ENCODE measurements around the gene OTUB1.

The OTUB1 gene

DNA sequence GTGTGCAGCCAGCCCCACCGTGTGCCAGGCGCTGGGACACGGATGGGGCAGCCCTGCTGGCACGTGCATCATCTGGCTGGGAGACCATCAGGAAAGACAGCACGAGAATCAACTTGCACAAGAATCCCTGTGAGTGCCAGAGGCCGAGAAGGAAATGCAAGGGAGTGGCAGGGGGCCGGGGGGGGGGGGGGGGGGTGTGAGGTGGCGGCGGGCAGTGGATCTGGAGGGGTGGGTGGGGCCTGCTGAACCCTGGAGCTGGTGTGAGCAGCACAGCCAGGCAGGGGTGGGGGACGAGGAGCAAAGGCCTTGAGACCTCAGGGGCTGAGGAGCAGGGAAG, 35.5 kb downstream of the OTUB1 start:
- Histone ChIP-seq H3K4me1 (ENCODE audit: control extremely low read depth in 1 of 4, control insufficient read depth in 4 of 4, insufficient read depth in 4 of 4, low read length in 3 of 4) (peaks cover 0 to 1% (median 0%) of the 10 kb centered on the region in 4 experiments), H3K27me3 (replicated peaks in 2 of 5; ENCODE audit: control insufficient read depth in 4 of 5, insufficient read depth in 5 of 5, low read length in 4 of 5) (no peaks in the 10 kb centered on the region), H3K9me3 (ENCODE audit: control extremely low read depth in 1 of 5, control insufficient read depth in 4 of 5, insufficient read depth in 2 of 5, low read depth in 1 of 5, low read length in 4 of 5) (no peaks in the 10 kb centered on the region), H3K36me3 (ENCODE audit: control insufficient read depth in 4 of 4, insufficient read depth in 4 of 4, low read length in 3 of 4) (no peaks in the 10 kb centered on the region), H3K27ac (ENCODE audit: insufficient read depth in 1 of 2, low read depth in 1 of 2, low read length in 2 of 2, poor library complexity in 1 of 2, severe bottlenecking in 2 of 2) (no peak overlapping the region), H3K4me3 (ENCODE audit: control insufficient read depth in 1 of 7, extremely low read depth in 1 of 7, insufficient read depth in 4 of 7, low read depth in 2 of 7, low read length in 6 of 7) (no peak overlapping the region)
- DNase-seq = no peak
- 86% methylated on average over 1 of the region's 10 CpGs for WGBS (ENCODE audit: insufficient coverage)
- ChIA-PET CTCF (no interaction called here), POLR2A (no interaction called here)

DNA sequence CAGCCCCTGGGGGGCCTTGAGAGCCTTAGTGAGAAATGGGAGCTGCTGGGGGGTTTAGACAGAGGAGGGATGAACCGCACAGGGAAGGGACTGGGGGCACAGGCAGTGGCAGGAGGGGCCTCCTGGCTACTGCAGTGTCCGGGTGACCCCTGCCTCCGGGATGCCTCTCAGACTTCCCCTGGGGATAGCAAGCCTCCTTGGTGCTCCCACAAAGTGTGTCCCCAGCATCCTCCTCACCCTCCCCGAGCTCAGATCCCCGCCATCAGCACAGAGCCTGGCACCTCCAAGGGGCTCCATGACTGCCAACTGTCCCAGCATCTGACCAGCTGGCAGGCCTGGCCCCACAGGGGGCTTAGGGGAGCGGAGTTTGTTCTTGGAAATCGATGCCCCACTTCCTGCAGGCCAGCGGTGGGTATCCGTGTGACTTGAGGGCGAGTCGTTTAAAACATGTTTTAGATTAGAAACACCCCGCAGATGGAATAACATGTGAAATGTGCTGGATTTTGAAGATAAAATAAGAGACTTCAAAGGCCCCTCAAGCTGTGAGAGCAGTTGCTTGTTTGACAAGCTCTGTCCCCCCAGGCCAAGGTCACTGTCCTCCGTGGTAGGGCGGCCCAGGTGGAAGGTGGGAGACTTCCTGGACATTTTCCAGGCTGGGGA, 36.0 kb downstream of the OTUB1 start:
- no peak overlapping the region for H3K4me3 ChIP-seq (ENCODE audit: control insufficient read depth in 1 of 7, extremely low read depth in 1 of 7, insufficient read depth in 4 of 7, low read depth in 2 of 7, low read length in 6 of 7)
- H3K36me3 ChIP-seq (ENCODE audit: control insufficient read depth in 4 of 4, insufficient read depth in 4 of 4, low read length in 3 of 4) = no peaks in the 10 kb centered on the region
- no peak for DNase-seq
- POLR2A ChIA-PET = no interaction called here
- peaks cover 0 to 6% (median 3%) of the 10 kb centered on the region in 4 experiments for H3K4me1 ChIP-seq (ENCODE audit: control extremely low read depth in 1 of 4, control insufficient read depth in 4 of 4, insufficient read depth in 4 of 4, low read length in 3 of 4)
- CTCF ChIA-PET = interaction anchor here (0.8 kb wide), 1 partner anchor 86 kb away, joined by 3 read pairs; no protein-coding TSS in a partner anchor
- no peak overlapping the region for H3K27ac ChIP-seq (ENCODE audit: insufficient read depth in 1 of 2, low read depth in 1 of 2, low read length in 2 of 2, poor library complexity in 1 of 2, severe bottlenecking in 2 of 2)
- H3K27me3 ChIP-seq (replicated peaks in 2 of 5; ENCODE audit: control insufficient read depth in 4 of 5, insufficient read depth in 5 of 5, low read length in 4 of 5) = no peaks in the 10 kb centered on the region
- H3K9me3 ChIP-seq (ENCODE audit: control extremely low read depth in 1 of 5, control insufficient read depth in 4 of 5, insufficient read depth in 2 of 5, low read depth in 1 of 5, low read length in 4 of 5) = no peaks in the 10 kb centered on the region
- 98% methylated on average over 12 of the region's 14 CpGs for WGBS (ENCODE audit: insufficient coverage)

DNA sequence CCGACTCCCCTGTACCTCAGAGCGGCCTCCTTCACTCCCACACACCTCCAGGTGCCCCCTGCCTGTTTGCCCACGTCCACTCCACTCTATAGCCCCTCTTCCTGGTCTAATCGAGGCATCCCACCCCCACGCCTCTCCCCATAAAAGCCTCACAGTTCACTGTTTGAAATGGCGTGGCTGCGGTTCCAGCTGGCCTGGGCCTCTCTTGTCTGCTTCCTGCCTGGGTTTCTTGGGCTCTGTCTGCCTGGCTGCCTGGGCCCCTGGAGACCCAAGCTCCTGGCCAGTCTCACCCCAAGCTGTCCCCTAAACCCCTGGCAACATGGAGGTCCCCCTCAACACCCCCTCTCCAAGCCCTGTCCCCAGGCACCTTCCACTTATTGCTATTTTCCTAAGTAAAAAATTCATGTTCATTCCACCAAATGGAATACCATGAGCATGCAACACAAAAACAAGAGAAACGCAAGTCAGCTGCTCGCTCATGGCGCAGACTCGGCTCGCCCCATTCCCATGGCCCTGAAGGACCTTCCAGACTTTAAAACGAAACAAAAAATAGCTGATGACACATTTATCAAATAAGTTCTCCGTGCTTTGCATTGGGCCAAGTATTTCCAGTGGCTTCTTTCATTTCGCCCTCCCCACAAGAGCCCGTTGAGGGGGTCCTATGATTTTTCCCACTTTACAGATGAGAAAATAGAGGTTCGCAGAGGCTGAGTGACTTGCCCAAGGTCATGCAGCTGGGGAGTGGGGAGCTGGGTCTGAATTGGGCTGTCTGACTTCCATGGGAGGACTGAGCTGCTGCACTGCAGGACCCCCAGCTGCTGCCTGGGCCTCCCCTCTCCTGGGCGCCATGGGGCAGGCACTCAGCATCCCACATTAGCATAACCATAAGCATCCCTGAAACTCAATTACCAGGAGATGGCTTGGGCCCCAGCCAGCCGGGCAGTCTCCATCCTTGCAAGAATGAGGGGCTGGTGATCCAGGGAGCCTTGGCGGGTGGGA, 37.8 kb downstream of the OTUB1 start:
- H3K4me3 ChIP-seq (ENCODE audit: control insufficient read depth in 1 of 7, extremely low read depth in 1 of 7, insufficient read depth in 4 of 7, low read depth in 2 of 7, low read length in 6 of 7) = no peak overlapping the region
- 93% methylated on average over 17 of the region's 20 CpGs for WGBS (ENCODE audit: insufficient coverage)
- H3K27ac ChIP-seq (ENCODE audit: insufficient read depth in 1 of 2, low read depth in 1 of 2, low read length in 2 of 2, poor library complexity in 1 of 2, severe bottlenecking in 2 of 2) = no peak overlapping the region
- DNase-seq = no peak
- no peaks in the 10 kb centered on the region for H3K9me3 ChIP-seq (ENCODE audit: control extremely low read depth in 1 of 5, control insufficient read depth in 4 of 5, insufficient read depth in 2 of 5, low read depth in 1 of 5, low read length in 4 of 5)
- ChIA-PET POLR2A (no interaction called here), CTCF (interaction anchor here (1.0 to 6.0 kb wide), 3 partner anchors 8 to 23 kb away, joined by 3 to 34 read pairs (median 3); no protein-coding TSS in a partner anchor)
- no peaks in the 10 kb centered on the region for H3K36me3 ChIP-seq (ENCODE audit: control insufficient read depth in 4 of 4, insufficient read depth in 4 of 4, low read length in 3 of 4)
- peaks cover 2 to 24% (median 19%) of the 10 kb centered on the region in 4 experiments for H3K4me1 ChIP-seq (ENCODE audit: control extremely low read depth in 1 of 4, control insufficient read depth in 4 of 4, insufficient read depth in 4 of 4, low read length in 3 of 4)
- H3K27me3 ChIP-seq (replicated peaks in 2 of 5; ENCODE audit: control insufficient read depth in 4 of 5, insufficient read depth in 5 of 5, low read length in 4 of 5) = peaks cover 0 to 1% (median 0%) of the 10 kb centered on the region in 5 experiments

DNA sequence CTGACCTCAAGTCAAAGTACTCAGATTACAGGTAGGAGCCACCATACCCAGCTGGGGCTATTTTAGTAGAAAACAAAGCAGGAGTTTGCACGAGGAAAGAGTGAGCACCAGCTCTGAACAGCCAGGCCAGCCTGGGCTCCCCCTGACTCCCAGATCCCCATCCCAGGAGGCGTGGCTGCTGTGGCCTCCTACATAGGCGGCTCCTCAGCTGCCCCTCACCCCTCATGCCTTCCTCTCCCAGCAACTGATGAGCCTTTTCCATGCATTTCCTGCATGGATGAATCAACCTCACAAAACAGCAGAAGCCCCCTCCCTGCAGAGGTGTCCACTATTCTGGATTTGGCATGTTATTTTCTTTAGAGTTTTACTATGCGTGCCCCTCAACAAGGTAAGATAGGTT, 39.0 kb downstream of the OTUB1 start:
- CTCF ChIA-PET = interaction anchor here (0.6 to 6.0 kb wide), 2 partner anchors 24 to 97 kb away, joined by 4 to 34 read pairs; no protein-coding TSS in a partner anchor
- H3K9me3 ChIP-seq (ENCODE audit: control extremely low read depth in 1 of 5, control insufficient read depth in 4 of 5, insufficient read depth in 2 of 5, low read depth in 1 of 5, low read length in 4 of 5) = no peaks in the 10 kb centered on the region
- WGBS (ENCODE audit: insufficient coverage) = 100% methylated on average over 4 of the region's 4 CpGs
- no peak for DNase-seq
- H3K4me3 ChIP-seq (ENCODE audit: control insufficient read depth in 1 of 7, extremely low read depth in 1 of 7, insufficient read depth in 4 of 7, low read depth in 2 of 7, low read length in 6 of 7) = no peak overlapping the region
- H3K4me1 ChIP-seq (ENCODE audit: control extremely low read depth in 1 of 4, control insufficient read depth in 4 of 4, insufficient read depth in 4 of 4, low read length in 3 of 4) = peaks cover 2 to 25% (median 19%) of the 10 kb centered on the region in 4 experiments
- POLR2A ChIA-PET = interaction anchor here (0.6 to 1.5 kb wide), 2 partner anchors 16 to 18 kb away, joined by 3 to 4 read pairs; no protein-coding TSS in a partner anchor
- peaks cover 0 to 4% (median 0%) of the 10 kb centered on the region in 5 experiments for H3K27me3 ChIP-seq (replicated peaks in 2 of 5; ENCODE audit: control insufficient read depth in 4 of 5, insufficient read depth in 5 of 5, low read length in 4 of 5)
- no peak overlapping the region for H3K27ac ChIP-seq (ENCODE audit: insufficient read depth in 1 of 2, low read depth in 1 of 2, low read length in 2 of 2, poor library complexity in 1 of 2, severe bottlenecking in 2 of 2)
- H3K36me3 ChIP-seq (ENCODE audit: control insufficient read depth in 4 of 4, insufficient read depth in 4 of 4, low read length in 3 of 4) = no peaks in the 10 kb centered on the region

DNA sequence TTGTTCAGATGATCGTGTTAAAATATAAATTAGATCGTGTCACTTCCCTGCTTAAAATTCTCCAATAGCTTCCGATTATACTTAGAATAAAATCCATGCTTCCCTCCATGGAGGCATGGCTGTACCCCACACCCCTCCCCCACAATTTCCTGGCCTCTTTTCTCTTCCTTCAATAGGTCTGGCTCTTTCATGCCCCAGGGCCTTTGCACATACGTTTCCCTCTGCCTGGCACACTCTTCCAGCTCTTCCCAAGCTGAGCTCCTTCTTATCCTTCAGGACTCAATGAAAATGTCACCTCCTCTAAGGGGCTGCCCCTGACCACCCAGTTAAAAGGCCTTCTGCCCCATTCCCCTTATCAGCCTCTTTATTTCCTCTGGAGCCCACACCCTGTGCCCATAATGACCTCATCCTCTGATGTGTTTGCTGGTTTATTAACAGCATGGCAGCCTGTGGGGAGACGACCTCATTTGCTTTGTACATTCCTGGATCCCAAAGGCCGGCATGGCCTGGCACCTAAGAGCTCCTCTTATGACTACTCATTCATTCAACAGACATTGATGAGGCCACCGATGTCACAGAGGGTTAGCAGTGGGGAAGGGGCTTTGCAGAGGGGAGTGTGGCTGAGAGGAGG, 40.5 kb downstream of the OTUB1 start:
- WGBS (ENCODE audit: insufficient coverage) = 100% methylated on average over 4 of the region's 7 CpGs
- Histone ChIP-seq H3K36me3 (ENCODE audit: control insufficient read depth in 4 of 4, insufficient read depth in 4 of 4, low read length in 3 of 4) (no peaks in the 10 kb centered on the region), H3K27me3 (replicated peaks in 2 of 5; ENCODE audit: control insufficient read depth in 4 of 5, insufficient read depth in 5 of 5, low read length in 4 of 5) (peaks cover 0 to 5% (median 0%) of the 10 kb centered on the region in 5 experiments), H3K27ac (ENCODE audit: insufficient read depth in 1 of 2, low read depth in 1 of 2, low read length in 2 of 2, poor library complexity in 1 of 2, severe bottlenecking in 2 of 2) (no peak overlapping the region), H3K9me3 (ENCODE audit: control extremely low read depth in 1 of 5, control insufficient read depth in 4 of 5, insufficient read depth in 2 of 5, low read depth in 1 of 5, low read length in 4 of 5) (no peaks in the 10 kb centered on the region), H3K4me1 (ENCODE audit: control extremely low read depth in 1 of 4, control insufficient read depth in 4 of 4, insufficient read depth in 4 of 4, low read length in 3 of 4) (peaks cover 2 to 25% (median 19%) of the 10 kb centered on the region in 4 experiments), H3K4me3 (ENCODE audit: control insufficient read depth in 1 of 7, extremely low read depth in 1 of 7, insufficient read depth in 4 of 7, low read depth in 2 of 7, low read length in 6 of 7) (no peak overlapping the region)
- CTCF ChIA-PET = interaction anchor here (1.1 to 6.0 kb wide), 2 partner anchors 9 to 25 kb away, joined by 3 to 34 read pairs; no protein-coding TSS in a partner anchor
- DNase-seq = no peak
- POLR2A ChIA-PET = no interaction called here

DNA sequence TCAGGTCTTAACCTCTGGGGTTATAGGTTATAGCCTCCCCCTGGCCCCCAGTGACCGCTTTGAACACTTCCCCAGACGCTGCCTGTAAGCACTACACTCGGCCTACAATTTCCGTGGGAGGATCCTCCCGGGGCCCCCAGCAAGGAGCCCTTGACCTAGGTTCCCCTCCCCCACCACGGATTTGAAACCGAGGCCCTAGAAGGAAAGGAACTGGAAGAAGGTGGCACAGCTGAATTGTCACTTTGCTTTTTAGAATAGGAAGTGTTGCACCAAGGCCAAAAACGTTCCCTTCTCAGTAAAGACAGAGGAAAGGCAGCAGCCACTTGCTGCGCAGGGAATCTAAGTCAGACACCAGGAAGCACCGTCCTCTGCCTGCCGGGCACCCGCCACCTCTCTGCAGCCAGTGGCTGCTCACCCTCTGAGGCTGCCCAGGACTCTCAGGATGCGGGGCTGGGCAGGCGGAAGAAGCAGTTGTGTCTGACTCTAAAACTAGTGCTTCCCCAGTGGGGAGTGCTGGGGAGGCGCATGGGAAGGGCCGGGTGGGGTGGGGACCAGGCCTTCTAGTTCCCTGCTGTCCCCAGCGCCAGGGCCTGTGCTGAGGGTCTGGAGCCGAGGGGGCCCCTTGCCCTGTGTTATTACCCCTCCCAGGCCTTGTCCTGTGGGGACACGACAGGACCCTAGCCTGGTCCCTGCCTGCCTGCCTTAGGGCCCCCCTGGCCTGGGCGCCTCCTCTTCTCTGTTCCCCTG, 41.6 kb downstream of the OTUB1 start:
- Histone ChIP-seq H3K9me3 (ENCODE audit: control extremely low read depth in 1 of 5, control insufficient read depth in 4 of 5, insufficient read depth in 2 of 5, low read depth in 1 of 5, low read length in 4 of 5) (no peaks in the 10 kb centered on the region), H3K27me3 (replicated peaks in 2 of 5; ENCODE audit: control insufficient read depth in 4 of 5, insufficient read depth in 5 of 5, low read length in 4 of 5) (peaks cover 0 to 16% (median 5%) of the 10 kb centered on the region in 5 experiments), H3K4me3 (ENCODE audit: control insufficient read depth in 1 of 7, extremely low read depth in 1 of 7, insufficient read depth in 4 of 7, low read depth in 2 of 7, low read length in 6 of 7) (peak overlapping the region in 3 of 7 experiments; percentile 13 to 58 (median 36)), H3K4me1 (ENCODE audit: control extremely low read depth in 1 of 4, control insufficient read depth in 4 of 4, insufficient read depth in 4 of 4, low read length in 3 of 4) (peaks cover 2 to 25% (median 19%) of the 10 kb centered on the region in 4 experiments), H3K36me3 (ENCODE audit: control insufficient read depth in 4 of 4, insufficient read depth in 4 of 4, low read length in 3 of 4) (no peaks in the 10 kb centered on the region), H3K27ac (ENCODE audit: insufficient read depth in 1 of 2, low read depth in 1 of 2, low read length in 2 of 2, poor library complexity in 1 of 2, severe bottlenecking in 2 of 2) (no peak overlapping the region)
- ChIA-PET CTCF (interaction anchor here (1.6 to 6.0 kb wide), 2 partner anchors 27 to 123 kb away, joined by 4 to 34 read pairs; no protein-coding TSS in a partner anchor), POLR2A (interaction anchor here (0.5 to 1.3 kb wide), 2 partner anchors 13 to 136 kb away, joined by 3 read pairs; no protein-coding TSS in a partner anchor)
- DNase-seq = peak in 2 of 3 donors; percentile 53 to 54
- WGBS (ENCODE audit: insufficient coverage) = 9% methylated on average over 12 of the region's 20 CpGs

Data from common myeloid progenitor, CD34-positive (primary cell).